GM21717 (cell line): Measurements from ENCODE around the gene FBXO3.
A peak's percentile ranks its signal among the peaks of the same experiment; 100 is the strongest.
"Not testable (repeated sequence)": the region's sequence is repeated elsewhere in the genome, so short reads cannot be mapped to it uniquely, and the experiment has no call there.

Source experiments
- ATAC-seq: cut with Tn5 transposase; IDR thresholded peaks from one replicate; pipeline ENCODE4 v1.9.1; 2021; ENCODE audit warnings: mild to moderate bottlenecking, moderate library complexity; ENCODE audit not compliant: unreplicated experiment

Gene FBXO3

GRCh38 chr11:33730716-33731115 lies 43.6 kb downstream of the FBXO3 start:
- no peak for ATAC-seq

GRCh38 chr11:33729072-33729664 lies 45.2 kb downstream of the FBXO3 start:
- not testable (repeated sequence) for ATAC-seq

GRCh38 chr11:33727539-33727938 lies 46.8 kb downstream of the FBXO3 start:
- ATAC-seq, result not testable (repeated sequence)

GRCh38 chr11:33725496-33725895 lies 48.8 kb downstream of the FBXO3 start:
- ATAC-seq, result no peak

GRCh38 chr11:33724644-33725035 lies 49.7 kb downstream of the FBXO3 start:
- ATAC-seq, result no peak

- peak; percentile 24 for ATAC-seq
Measured at GRCh38 chr11:33723238-33723881, 51.0 kb downstream of the FBXO3 start.

- peak; percentile 77 for ATAC-seq
Measured at GRCh38 chr11:33722590-33723234, 51.6 kb downstream of the FBXO3 start.

- ATAC-seq, result no peak
Measured at GRCh38 chr11:33721984-33722383, 52.3 kb downstream of the FBXO3 start.

- no peak for ATAC-seq
Measured at GRCh38 chr11:33721426-33721825, 52.9 kb downstream of the FBXO3 start.

GRCh38 chr11:33719587-33719986 lies 54.7 kb downstream of the FBXO3 start:
- ATAC-seq, result no peak

GRCh38 chr11:33718440-33718839 lies 55.9 kb downstream of the FBXO3 start:
- no peak for ATAC-seq

- ATAC-seq, result no peak
Measured at GRCh38 chr11:33716243-33716642, 58.1 kb downstream of the FBXO3 start.

- ATAC-seq, result no peak
Measured at GRCh38 chr11:33713856-33714398, 60.4 kb downstream of the FBXO3 start.

- ATAC-seq, result no peak
Measured at GRCh38 chr11:33713151-33713855, 61.0 kb downstream of the FBXO3 start.

- ATAC-seq, result no peak
Measured at GRCh38 chr11:33712436-33712835, 61.9 kb downstream of the FBXO3 start.

- no peak for ATAC-seq
Measured at GRCh38 chr11:33709466-33709865, 64.9 kb downstream of the FBXO3 start.

GRCh38 chr11:33708985-33709384 lies 65.3 kb downstream of the FBXO3 start:
- ATAC-seq, result no peak

- not testable (repeated sequence) for ATAC-seq
Measured at GRCh38 chr11:33707831-33708230, 66.5 kb downstream of the FBXO3 start.

- no peak for ATAC-seq
Measured at GRCh38 chr11:33706966-33707365, 67.4 kb downstream of the FBXO3 start.

GRCh38 chr11:33706546-33706945 lies 67.8 kb downstream of the FBXO3 start:
- ATAC-seq, result no peak

- ATAC-seq, result no peak
Measured at GRCh38 chr11:33704240-33705002, 69.9 kb downstream of the FBXO3 start.
